Measurements from ENCODE around the gene RTCA.
"Not testable (repeated sequence)": the region's sequence is repeated elsewhere in the genome, so short reads cannot be mapped to it uniquely, and the experiment has no call there.

RTCA gene

GRCh38 chr1:100265931-100266740 is at the start of gene RTCA:
Gene RTCA, plus strand, starts transcription at chr1:100266216. Its CDS starts 160 bp downstream, at chr1:100266376.
- Histone ChIP-seq H3K9me3 (ENCODE audit: control insufficient read depth, low read length) (no peaks in the 10 kb centered on the region), H3K9ac (ENCODE audit: low read length) (peak within 1 kb of the TSS; percentile 100), H3K4me1 (ENCODE audit: control insufficient read depth, insufficient read depth, low read length) (peaks cover 20% of the 10 kb centered on the region), H3K4me3 (ENCODE audit: low read length) (peak within 1 kb of the TSS; percentile 88), H3K36me3 (ENCODE audit: control insufficient read depth, insufficient read depth, low read length, severe bottlenecking) (peaks cover 35% of the 10 kb centered on the region), H3K27me3 (replicated peaks; ENCODE audit: control insufficient read depth, insufficient read depth, low read length) (no peaks in the 10 kb centered on the region)
- peak; percentile 99 for DNase-seq (ENCODE audit: low read depth)

- no peak for DNase-seq (ENCODE audit: low read depth)
- no peaks in the 10 kb centered on the region for H3K4me1 ChIP-seq (ENCODE audit: control insufficient read depth, insufficient read depth, low read length)
- H3K27me3 ChIP-seq (replicated peaks; ENCODE audit: control insufficient read depth, insufficient read depth, low read length) = no peaks in the 10 kb centered on the region
- no peak overlapping the region for H3K9ac ChIP-seq (ENCODE audit: low read length)
- H3K9me3 ChIP-seq (ENCODE audit: control insufficient read depth, low read length) = no peaks in the 10 kb centered on the region
- no peak overlapping the region for H3K4me3 ChIP-seq (ENCODE audit: low read length)
- peaks cover 53% of the 10 kb centered on the region for H3K36me3 ChIP-seq (ENCODE audit: control insufficient read depth, insufficient read depth, low read length, severe bottlenecking)
Observed at GRCh38 chr1:100217834-100218233, 48.2 kb upstream of the RTCA start.

- Histone ChIP-seq H3K36me3 (ENCODE audit: control insufficient read depth, insufficient read depth, low read length, severe bottlenecking) (peaks cover 37% of the 10 kb centered on the region), H3K4me3 (ENCODE audit: low read length) (no peak overlapping the region), H3K4me1 (ENCODE audit: control insufficient read depth, insufficient read depth, low read length) (no peaks in the 10 kb centered on the region), H3K9ac (ENCODE audit: low read length) (no peak overlapping the region), H3K9me3 (ENCODE audit: control insufficient read depth, low read length) (no peaks in the 10 kb centered on the region), H3K27me3 (replicated peaks; ENCODE audit: control insufficient read depth, insufficient read depth, low read length) (no peaks in the 10 kb centered on the region)
- no peak for DNase-seq (ENCODE audit: low read depth)
Observed at GRCh38 chr1:100219457-100219856, 46.6 kb upstream of the RTCA start.

GRCh38 chr1:100219883-100220282 is 46.1 kb upstream of the RTCA start:
- Histone ChIP-seq H3K27me3 (replicated peaks; ENCODE audit: control insufficient read depth, insufficient read depth, low read length) (no peaks in the 10 kb centered on the region), H3K4me1 (ENCODE audit: control insufficient read depth, insufficient read depth, low read length) (no peaks in the 10 kb centered on the region), H3K9me3 (ENCODE audit: control insufficient read depth, low read length) (no peaks in the 10 kb centered on the region), H3K9ac (ENCODE audit: low read length) (no peak overlapping the region), H3K4me3 (ENCODE audit: low read length) (no peak overlapping the region), H3K36me3 (ENCODE audit: control insufficient read depth, insufficient read depth, low read length, severe bottlenecking) (peaks cover 32% of the 10 kb centered on the region)
- DNase-seq (ENCODE audit: low read depth) = peak; percentile 9

GRCh38 chr1:100222428-100222827 is 43.6 kb upstream of the RTCA start:
- Histone ChIP-seq H3K9me3 (ENCODE audit: control insufficient read depth, low read length) (no peaks in the 10 kb centered on the region), H3K4me3 (ENCODE audit: low read length) (no peak overlapping the region), H3K9ac (ENCODE audit: low read length) (no peak overlapping the region), H3K4me1 (ENCODE audit: control insufficient read depth, insufficient read depth, low read length) (no peaks in the 10 kb centered on the region), H3K36me3 (ENCODE audit: control insufficient read depth, insufficient read depth, low read length, severe bottlenecking) (peaks cover 19% of the 10 kb centered on the region), H3K27me3 (replicated peaks; ENCODE audit: control insufficient read depth, insufficient read depth, low read length) (no peaks in the 10 kb centered on the region)
- no peak for DNase-seq (ENCODE audit: low read depth)

- Histone ChIP-seq H3K4me3 (ENCODE audit: low read length) (no peak overlapping the region), H3K9ac (ENCODE audit: low read length) (no peak overlapping the region), H3K36me3 (ENCODE audit: control insufficient read depth, insufficient read depth, low read length, severe bottlenecking) (peaks cover 62% of the 10 kb centered on the region), H3K9me3 (ENCODE audit: control insufficient read depth, low read length) (no peaks in the 10 kb centered on the region), H3K4me1 (ENCODE audit: control insufficient read depth, insufficient read depth, low read length) (no peaks in the 10 kb centered on the region), H3K27me3 (replicated peaks; ENCODE audit: control insufficient read depth, insufficient read depth, low read length) (no peaks in the 10 kb centered on the region)
- no peak for DNase-seq (ENCODE audit: low read depth)
Observed at GRCh38 chr1:100229681-100230443, 36.2 kb upstream of the RTCA start.

GRCh38 chr1:100230765-100231164 is 35.3 kb upstream of the RTCA start:
- H3K9me3 ChIP-seq (ENCODE audit: control insufficient read depth, low read length) = no peaks in the 10 kb centered on the region
- peaks cover 68% of the 10 kb centered on the region for H3K36me3 ChIP-seq (ENCODE audit: control insufficient read depth, insufficient read depth, low read length, severe bottlenecking)
- H3K9ac ChIP-seq (ENCODE audit: low read length) = no peak overlapping the region
- no peak for DNase-seq (ENCODE audit: low read depth)
- no peaks in the 10 kb centered on the region for H3K27me3 ChIP-seq (replicated peaks; ENCODE audit: control insufficient read depth, insufficient read depth, low read length)
- no peak overlapping the region for H3K4me3 ChIP-seq (ENCODE audit: low read length)
- no peaks in the 10 kb centered on the region for H3K4me1 ChIP-seq (ENCODE audit: control insufficient read depth, insufficient read depth, low read length)

- Histone ChIP-seq H3K36me3 (ENCODE audit: control insufficient read depth, insufficient read depth, low read length, severe bottlenecking) (peaks cover 73% of the 10 kb centered on the region), H3K4me1 (ENCODE audit: control insufficient read depth, insufficient read depth, low read length) (no peaks in the 10 kb centered on the region), H3K4me3 (ENCODE audit: low read length) (no peak overlapping the region), H3K27me3 (replicated peaks; ENCODE audit: control insufficient read depth, insufficient read depth, low read length) (no peaks in the 10 kb centered on the region), H3K9ac (ENCODE audit: low read length) (no peak overlapping the region), H3K9me3 (ENCODE audit: control insufficient read depth, low read length) (no peaks in the 10 kb centered on the region)
- no peak for DNase-seq (ENCODE audit: low read depth)
Observed at GRCh38 chr1:100231721-100232120, 34.3 kb upstream of the RTCA start.

GRCh38 chr1:100232156-100232555 is 33.9 kb upstream of the RTCA start:
- no peak overlapping the region for H3K9ac ChIP-seq (ENCODE audit: low read length)
- no peak overlapping the region for H3K4me3 ChIP-seq (ENCODE audit: low read length)
- no peak for DNase-seq (ENCODE audit: low read depth)
- no peaks in the 10 kb centered on the region for H3K9me3 ChIP-seq (ENCODE audit: control insufficient read depth, low read length)
- H3K36me3 ChIP-seq (ENCODE audit: control insufficient read depth, insufficient read depth, low read length, severe bottlenecking) = peaks cover 73% of the 10 kb centered on the region
- H3K4me1 ChIP-seq (ENCODE audit: control insufficient read depth, insufficient read depth, low read length) = no peaks in the 10 kb centered on the region
- no peaks in the 10 kb centered on the region for H3K27me3 ChIP-seq (replicated peaks; ENCODE audit: control insufficient read depth, insufficient read depth, low read length)

GRCh38 chr1:100233566-100233965 is 32.5 kb upstream of the RTCA start:
- H3K9me3 ChIP-seq (ENCODE audit: control insufficient read depth, low read length); H3K9ac ChIP-seq (ENCODE audit: low read length); H3K4me1 ChIP-seq (ENCODE audit: control insufficient read depth, insufficient read depth, low read length); DNase-seq (ENCODE audit: low read depth); H3K27me3 ChIP-seq (replicated peaks; ENCODE audit: control insufficient read depth, insufficient read depth, low read length); H3K4me3 ChIP-seq (ENCODE audit: low read length): not testable (repeated sequence)
- H3K36me3 ChIP-seq (ENCODE audit: control insufficient read depth, insufficient read depth, low read length, severe bottlenecking) = peaks cover 76% of the 10 kb centered on the region

- Histone ChIP-seq H3K9ac (ENCODE audit: low read length) (no peak overlapping the region), H3K4me3 (ENCODE audit: low read length) (no peak overlapping the region), H3K36me3 (ENCODE audit: control insufficient read depth, insufficient read depth, low read length, severe bottlenecking) (peaks cover 82% of the 10 kb centered on the region), H3K27me3 (replicated peaks; ENCODE audit: control insufficient read depth, insufficient read depth, low read length) (no peaks in the 10 kb centered on the region), H3K9me3 (ENCODE audit: control insufficient read depth, low read length) (no peaks in the 10 kb centered on the region), H3K4me1 (ENCODE audit: control insufficient read depth, insufficient read depth, low read length) (no peaks in the 10 kb centered on the region)
- no peak for DNase-seq (ENCODE audit: low read depth)
Observed at GRCh38 chr1:100234432-100234831, 31.6 kb upstream of the RTCA start.

Data from adipocyte (in vitro differentiated cells).